Fibroblast of skin of right quadriceps (primary cell): ENCODE measurements around the gene CLTB.

Experiments used
- DNase-seq: peaks from one replicate; pipeline ENCODE4 v3.0.0-alpha.2; 2013

Gene CLTB

GRCh38 chr5:176342766-176343458 lies 73.4 kb downstream of the CLTB start:
- no peak for DNase-seq
